Measurements from ENCODE around the gene SLC6A1.
A peak's percentile ranks its signal among the peaks of the same experiment; 100 is the strongest.

SLC6A1 gene

DNA sequence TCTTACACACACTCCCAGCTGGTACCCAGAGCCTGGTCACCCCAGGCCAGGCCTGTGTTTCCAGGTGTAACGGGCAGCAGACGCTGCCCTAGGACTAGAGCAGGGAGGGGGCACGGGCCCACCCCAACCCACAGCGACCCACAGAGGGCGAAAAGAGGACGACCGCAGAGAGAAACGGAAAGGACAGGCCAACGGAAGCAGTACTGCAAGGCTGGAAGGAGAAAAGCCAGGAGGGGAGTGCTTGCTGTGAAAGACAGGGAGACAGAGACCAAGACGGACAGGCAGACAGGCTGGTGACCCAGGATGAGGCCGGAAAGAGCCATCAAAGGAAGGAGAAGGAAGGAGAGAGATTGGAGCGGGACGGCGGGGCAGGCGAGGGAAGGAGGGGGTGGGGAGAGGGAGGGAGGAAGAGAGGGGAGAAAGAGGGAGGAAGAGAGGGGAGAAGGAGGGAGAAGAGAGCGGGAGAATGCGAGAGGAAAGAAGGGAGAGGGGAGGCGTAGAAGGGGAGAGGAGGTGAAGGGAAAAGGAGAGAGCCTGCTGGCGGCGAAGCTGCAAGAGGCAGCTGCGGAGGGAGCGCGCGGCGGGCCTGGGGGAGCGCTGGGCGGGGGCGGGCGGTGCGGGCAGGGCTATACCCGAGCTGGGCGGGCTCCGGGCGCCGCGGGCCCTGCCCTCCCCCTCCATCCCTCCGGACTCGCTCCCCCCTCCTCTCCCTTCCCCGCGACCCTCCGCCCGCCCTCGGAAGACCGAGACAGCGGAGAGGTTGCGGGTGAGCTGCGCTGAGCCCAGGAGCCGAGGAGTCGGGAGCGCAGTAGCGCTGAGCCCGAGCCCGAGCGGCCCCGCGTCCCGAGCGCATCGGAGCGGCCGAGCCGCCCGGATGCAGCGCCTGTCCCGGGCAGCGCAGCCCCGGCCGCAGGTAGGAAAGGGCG is at the start of gene SLC6A1:
SLC6A1 (plus strand) TSS at position 732 of the 926 bp plus-strand sequence. CDS start 24,464 bp downstream, outside the sequence.
- DNase-seq (ENCODE audit: low read depth in 2 of 2) = no peak

DNA sequence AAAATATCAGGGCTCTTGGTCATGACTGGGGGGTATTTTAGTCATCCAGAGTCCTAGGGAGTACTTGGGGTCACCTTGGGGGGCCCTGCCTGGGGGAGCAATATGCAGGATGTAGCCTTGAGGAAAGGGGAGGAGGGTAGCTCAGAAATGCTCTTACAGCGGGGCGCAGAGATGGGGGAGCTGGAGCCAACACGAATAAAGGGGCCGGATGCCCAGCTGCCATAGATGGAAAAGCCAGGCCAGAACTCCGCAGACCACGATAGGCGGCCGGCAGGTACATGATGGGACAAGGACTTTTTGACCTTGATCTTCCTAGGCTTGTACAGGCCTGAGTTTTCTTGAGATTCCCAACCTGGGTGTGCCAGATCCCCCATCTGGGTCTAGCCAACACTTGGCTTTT is 47.7 kb upstream of the SLC6A1 start:
- DNase-seq (ENCODE audit: low read depth in 2 of 2) = no peak

DNA sequence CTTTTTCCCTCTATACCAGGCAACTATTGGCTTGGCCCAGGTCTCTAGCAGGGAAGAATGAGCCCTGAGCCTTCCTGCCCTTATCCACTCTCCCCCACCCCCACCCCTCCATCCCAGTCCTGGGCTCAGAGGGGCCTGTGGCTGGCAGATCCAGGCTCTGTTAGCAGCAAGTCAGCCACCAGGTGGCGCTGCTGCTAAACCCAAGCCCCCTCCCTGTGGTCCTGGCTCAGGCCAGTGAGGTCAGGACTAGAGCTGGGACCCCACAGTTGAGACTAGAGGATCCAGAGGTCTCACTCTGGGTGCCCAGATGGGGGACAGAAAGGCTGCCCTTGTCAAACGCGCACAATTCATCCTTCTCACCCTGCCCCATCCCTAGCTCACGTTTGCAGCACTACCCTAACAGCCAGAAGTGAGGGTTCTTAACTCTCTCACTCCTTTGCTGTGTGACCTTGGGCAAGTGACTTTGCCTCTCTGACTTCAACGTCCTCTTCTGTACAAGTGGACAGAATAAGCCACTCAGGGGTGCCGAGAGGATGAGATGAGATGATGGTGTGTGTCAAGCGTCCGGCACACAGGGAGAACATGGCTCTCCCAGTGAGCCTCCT is 46.8 kb upstream of the SLC6A1 start:
- DNase-seq (ENCODE audit: low read depth in 2 of 2) = peak; percentile 21 to 32

DNA sequence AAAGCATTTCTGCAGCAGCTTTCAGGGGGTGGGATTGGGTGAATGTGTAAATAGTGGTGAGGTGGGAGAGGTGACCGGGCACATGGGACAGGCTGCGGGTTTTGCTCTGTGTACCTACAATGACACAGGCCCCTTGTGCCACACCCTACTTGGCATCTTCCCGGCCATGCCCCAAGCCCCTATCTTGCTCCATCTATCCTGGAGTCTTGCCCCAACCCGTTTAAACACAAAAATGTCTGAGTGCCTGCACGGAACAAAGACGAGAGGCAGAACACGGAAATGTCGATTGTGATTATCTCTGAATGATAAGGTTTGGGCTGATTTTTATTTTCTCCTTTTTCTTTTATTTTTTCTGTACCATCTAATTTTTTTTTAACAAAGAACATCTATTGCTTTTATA is 46.0 kb upstream of the SLC6A1 start:
- no peak for DNase-seq (ENCODE audit: low read depth in 2 of 2)

DNA sequence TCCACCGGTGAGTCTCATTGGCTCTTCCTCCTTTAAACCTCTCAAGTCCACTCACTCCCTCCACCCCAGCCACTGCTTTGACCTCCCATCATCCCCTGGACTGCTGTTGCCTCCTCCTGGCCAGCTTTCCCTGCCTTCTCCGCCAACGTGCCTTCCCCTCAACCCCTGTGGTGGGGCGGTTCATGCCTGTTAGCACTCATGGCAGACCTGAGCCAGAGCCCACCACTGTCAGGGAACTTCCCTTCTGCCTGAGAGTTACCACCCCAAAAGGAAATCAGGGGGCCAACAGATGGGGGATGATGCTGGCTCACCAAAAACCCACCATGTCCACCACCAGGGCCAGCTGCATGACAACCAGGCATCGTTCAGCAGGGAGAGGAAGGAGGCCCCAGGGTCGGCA is 44.2 kb upstream of the SLC6A1 start:
- DNase-seq (ENCODE audit: low read depth in 2 of 2) = no peak

DNA sequence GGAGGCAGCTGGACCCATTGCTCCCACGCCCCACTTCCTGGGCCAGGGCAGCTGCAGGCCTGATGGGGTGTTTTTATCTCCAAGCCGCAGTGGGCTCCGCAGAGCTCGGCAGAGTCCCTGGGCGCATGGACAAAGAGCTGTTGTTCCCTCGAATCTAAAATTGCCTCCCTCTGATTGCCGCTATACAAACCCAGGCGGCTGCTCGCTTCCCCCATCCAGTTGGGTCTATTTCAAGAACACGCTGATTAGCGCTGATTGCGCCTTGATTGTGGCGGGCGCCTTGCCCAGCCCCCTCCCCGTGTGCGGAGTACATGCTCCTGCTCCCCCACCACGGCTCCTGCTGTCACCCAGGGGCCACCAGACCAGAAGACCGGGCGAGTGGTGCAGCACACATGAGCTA is 43.4 kb upstream of the SLC6A1 start:
- DNase-seq (ENCODE audit: low read depth in 2 of 2) = no peak

DNA sequence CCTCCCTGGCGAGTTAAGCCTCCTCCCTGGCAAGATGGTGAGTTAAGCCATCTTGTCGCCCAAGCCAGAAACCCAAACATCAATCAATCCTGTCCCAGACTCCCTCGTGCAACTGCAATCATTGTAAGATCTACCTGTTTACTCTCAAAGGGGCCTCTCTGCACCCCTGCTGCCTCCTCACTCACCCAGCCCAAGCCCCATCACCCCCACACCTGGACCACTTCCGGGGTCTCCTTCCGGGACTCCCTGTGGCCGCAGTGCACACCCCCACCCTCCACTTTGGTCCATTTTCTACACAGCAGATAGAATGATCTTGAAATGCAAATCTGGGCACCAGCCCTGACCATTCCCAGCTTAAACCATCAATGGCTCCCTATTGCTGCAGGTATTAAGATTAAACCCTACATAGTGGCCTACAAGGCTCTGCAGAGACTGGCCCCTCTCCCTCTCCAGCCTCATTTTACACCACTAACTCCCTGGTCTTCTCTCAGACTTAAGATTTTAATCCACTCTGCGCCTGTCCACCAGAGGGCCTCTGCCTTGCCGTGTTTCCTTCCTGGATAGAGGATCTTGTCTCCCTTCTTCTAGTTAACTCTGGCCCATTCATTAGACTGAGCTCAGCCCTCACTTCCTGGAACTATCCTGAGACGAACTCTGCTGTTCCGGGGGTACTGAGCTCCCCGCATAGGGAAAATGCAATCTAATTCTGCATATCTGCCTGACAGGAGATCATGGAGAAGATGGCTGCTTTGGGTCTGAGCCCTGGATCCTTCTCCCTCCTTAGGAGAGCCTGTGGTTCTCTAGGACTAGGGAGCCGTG is 41.9 kb upstream of the SLC6A1 start:
- no peak for DNase-seq (ENCODE audit: low read depth in 2 of 2)

DNA sequence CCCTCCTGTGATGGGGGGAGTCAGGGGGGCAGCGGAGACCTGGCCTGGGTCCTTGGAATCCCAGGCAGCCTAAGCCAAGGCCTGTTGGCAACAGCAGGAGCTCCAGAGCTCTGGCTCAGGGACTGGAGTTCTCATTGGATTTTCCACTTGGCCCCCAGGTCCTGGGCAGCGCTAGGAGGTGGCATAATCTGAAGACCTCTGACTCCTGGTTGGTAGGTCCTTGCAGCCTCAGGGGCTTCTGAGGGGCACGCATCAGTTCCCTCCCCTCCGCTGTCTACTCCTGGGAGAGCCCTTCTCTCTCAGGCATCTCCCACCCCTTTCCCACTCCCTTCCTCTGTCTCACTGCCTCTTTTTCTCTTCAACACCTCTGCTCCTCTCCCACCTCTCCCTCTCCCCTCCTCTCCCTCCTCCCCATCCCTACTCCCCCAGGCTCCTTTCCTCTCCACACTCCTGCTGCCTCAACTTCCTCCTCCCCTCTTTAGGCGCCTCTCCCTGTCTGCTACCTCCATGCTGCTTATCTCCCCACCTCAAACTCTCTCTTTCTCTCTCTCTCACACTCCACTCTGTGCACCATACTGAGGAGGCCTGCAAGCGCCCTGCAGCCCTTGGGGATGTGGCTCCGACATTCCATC is 41.1 kb upstream of the SLC6A1 start:
- no peak for DNase-seq (ENCODE audit: low read depth in 2 of 2)

DNA sequence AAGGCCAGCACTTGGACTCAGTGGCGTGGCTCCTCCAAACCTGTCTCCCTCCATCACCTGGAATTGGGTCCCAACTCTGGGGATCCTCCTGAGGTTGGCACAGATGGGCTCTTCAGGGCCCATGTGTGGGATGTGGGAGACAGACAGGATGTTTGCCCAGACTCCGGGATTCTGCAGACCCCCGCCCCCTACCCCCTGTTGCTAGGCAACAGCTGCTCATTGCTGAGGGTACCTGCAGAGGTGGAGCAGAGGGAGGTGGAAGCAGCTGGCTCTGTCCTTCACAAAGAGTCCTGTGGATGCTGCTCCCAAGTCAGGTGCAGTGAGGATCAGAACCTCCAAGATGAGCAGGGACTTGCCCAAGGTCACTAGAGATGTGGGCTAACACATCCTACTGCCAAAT is 40.0 kb upstream of the SLC6A1 start:
- DNase-seq (ENCODE audit: low read depth in 2 of 2) = no peak

DNA sequence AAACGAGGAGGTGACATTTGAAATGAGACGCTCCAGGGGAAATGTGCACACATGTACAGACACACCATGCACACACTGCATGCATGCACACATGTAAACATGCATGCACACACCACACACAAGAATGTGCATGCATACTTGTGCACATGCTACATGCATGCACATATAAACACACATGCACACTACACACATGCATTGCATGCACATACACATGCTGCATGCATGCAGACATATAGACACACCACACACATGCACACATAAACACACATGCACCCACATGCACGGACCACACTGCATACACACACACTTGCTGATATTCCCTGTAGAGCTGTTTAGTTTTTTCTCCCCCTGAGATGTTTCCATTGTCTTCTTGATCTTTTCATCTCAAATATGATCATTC is 37.8 kb upstream of the SLC6A1 start:
- DNase-seq (ENCODE audit: low read depth in 2 of 2) = no peak

DNA sequence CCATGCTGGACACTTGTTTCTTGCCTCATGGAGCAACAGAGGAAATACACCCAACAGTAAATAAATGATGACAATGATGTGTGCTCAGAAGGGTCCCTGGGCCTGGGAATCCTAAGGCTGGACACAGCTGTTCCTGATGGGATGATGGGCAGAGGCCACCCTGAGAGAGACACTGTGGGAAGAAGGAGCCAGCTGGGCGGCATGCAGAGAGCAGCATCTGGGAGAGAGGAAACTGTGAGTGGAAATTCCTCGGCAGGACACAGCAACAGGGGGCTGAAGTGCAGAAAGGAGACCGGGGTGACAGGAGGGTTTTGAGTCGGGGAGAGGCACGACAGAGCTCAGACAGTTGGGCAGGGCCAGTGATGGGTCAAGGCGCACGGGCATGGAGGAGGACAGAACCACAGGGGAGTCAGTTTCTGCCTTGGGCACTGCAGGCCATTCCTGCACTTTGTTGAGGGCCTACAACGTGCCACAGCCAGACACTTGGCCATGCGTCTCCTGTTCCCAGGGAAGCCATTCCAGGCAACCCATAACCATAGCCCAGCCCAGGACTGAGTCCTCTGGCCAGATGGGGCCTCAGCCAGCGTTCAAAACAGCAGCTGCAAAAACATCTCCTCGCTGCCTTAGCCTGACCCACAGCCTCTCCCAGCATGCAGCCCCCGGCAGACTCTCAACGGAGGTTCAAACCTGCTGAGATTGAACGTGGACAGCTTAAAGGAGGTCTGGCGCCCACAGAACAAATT is 36.7 kb upstream of the SLC6A1 start:
- no peak for DNase-seq (ENCODE audit: low read depth in 2 of 2)

DNA sequence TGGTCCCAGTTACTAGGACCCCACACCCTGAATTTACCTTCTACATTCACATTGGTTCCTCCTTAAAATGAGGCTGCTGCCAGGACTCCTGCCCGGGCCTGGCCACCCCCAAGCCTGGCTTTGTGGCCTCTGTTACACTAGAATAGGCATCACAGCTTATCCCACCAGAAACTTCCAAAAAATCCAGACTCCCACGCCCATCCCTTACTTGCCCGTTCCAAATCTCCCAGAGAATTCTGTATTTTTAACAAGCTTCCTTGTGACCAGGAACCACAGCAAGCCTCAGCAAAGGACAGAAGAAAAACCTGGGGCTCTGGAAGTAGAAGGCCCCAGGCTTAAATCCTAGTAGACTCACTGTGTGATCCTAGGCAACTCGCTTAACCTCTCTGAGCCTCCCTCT is 36.0 kb upstream of the SLC6A1 start:
- no peak for DNase-seq (ENCODE audit: low read depth in 2 of 2)

DNA sequence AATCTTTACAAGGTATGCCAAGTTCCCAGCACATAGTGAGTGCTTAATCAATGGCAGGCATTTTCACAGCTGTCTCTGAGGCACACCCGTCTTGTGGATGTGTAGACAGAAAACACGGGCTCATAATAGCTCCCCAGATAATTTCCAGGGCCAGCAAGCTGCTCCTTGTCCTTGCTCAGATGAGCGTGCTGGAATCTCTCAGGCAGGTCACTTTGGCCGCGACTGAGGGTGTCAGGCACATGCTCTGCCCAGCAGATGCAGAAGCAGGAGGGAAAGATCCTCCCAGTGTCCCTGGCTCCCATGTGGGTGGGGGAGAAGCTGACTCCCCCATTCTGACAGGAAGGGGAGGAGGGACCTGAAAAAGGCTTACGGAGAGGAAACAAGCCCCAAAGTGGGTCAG is 35.6 kb upstream of the SLC6A1 start:
- no peak for DNase-seq (ENCODE audit: low read depth in 2 of 2)

DNA sequence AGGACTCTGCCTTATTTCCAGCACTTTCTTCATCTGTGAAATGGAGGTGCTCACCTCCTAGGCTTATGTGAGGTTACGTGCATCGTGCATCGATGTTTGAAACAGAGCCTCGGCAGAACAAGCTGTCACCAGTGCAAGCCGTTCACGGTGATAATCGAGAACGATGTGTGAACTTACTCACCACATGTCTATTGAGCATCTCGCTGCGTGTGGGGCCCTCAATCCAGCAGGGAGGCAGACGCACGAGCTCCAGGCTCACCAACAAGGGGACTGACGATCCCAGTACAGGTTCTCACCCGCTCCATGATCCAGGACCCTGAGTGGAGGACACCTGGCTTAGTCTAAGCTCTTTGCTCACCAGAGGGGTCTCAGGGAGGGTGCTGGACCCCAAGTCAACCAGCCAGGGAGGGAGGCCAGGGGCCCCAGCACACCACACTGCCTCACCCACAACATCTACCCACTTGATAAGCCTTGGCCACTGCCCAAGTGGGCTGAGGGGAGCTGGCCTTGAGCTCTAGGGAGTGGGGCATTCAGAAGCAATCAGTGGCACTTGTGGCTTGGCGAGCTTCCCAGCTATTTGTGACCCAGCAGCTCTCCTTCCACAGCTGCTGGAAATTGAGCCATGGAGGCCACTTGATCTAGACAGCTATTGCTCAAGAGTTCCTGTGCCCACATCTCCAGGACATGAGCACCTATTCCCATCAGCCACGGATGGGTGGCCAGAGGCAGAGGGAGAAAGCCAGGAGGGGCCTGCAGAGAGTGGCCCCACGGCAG is 34.4 kb upstream of the SLC6A1 start:
- no peak for DNase-seq (ENCODE audit: low read depth in 2 of 2)

DNA sequence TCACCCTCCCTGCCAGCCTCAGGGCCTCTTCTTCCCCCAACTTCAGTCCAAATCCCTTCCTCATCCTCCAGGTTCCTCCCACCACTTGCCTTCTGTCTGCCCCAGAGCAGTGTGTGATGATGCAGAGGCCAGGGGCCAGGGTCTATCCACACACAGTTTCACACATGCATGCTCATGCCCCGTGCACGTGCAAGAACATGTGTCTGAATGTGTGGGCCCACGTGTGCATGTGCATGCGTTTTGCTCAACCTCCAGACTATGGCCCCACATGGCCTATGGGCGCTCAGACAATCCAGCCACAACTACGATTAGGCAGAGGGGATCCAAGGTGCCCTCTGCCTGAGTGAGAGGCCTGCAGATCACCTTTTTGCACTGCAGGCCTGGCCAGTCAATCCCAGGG is 32.3 kb upstream of the SLC6A1 start:
- no peak for DNase-seq (ENCODE audit: low read depth in 2 of 2)

DNA sequence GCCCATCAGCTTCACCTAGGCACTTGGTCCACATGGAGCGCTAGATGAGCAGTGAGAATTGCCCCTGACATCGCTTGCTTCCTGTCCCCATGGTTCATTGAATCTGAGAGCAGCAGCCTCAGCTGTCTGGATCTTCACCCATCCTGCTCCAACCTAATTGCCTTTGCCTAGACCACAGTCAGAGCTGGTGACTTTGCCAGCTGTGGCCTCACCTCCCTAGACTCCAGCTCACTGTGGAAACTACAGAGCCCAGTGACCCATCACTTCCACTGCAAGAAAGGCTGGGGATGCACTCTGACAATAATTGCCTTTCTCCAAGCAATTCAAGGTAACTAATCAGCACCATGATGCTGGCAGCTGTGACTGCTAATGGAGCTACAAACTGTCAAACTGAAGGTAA is 30.6 kb upstream of the SLC6A1 start:
- DNase-seq (ENCODE audit: low read depth in 2 of 2) = no peak

DNA sequence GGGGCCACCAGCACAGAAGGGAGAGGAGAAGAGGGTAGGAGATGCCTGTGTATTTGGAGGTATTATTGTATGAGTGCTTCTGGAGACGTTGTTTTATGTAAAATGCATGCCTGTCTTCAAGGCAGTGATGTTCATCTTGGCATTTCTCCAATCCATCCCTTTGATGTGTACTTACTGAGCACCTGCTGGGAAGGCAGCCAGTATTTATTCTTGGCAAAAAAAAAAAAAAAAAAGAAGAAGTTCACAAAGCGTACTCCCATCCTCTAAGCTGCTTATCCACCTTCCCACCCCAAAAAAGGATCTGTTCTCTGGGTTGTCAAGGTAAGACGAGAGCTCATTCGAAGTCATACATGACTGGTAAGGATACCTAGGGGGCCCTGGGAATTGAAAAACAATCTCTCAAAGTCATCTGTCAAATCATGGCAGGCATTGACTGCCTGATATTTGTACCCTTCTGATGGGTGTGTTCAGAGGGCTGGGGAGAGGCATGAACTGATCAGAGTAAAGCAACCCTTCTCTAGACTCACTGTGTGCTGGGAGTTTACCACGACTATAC is 30.0 kb upstream of the SLC6A1 start:
- DNase-seq (ENCODE audit: low read depth in 2 of 2) = no peak

DNA sequence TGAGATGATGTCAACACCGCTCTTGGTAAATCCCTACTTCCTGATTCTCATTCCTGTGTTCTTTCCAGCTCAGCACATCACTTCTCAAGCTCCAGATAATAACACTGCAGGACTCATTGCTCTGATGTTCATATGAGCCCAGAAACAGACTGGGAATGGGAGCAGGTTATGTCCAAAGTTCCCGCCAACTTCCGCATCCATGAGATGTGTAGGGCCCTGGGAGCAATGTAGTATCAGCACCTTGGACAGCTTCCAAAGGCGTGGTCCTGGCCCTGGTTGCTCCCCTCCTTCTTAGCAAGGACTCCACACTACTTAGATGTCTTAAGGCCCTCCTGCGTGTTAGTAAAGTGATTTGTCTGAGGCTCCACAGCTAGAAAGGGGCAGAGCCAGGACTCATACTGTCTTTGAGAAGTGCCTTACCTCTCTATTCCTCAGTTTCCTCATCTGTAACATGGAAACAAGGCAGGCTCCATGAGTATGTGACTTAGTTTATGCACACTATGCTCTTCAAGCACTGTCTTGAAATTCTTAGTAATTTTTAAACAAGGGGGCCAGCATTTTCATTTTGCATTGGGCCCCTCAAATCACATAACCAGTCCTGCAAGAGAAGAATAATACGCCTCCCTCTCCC is 27.9 kb upstream of the SLC6A1 start:
- no peak for DNase-seq (ENCODE audit: low read depth in 2 of 2)

DNA sequence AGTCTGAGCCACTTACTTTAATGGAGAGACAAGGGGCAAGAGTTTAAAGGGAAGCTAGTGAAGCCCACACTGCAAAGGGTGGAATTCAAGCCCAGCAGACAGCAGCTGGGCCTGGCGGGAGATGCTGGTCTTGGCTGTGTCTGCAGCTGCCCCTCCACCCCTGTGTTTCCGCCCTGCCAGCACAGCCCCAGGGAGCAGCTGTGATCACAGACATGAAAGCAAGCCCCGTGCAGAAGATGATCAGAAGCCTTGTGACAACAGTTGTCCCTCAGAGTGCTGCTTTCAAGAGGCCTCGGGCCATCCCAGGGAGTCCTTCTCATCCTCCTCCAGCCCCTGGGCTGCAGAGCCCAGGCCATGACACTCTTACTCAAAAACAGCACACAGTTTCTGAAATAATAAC is 24.1 kb upstream of the SLC6A1 start:
- DNase-seq (ENCODE audit: low read depth in 2 of 2) = no peak

Data from stimulated activated CD8-positive, alpha-beta memory T cell treated with anti-CD3 and anti-CD28 coated beads, Interleukin-15, amount 100 ng/mL, for 48 hours (primary cell).